ENCODE measurements around the gene MACROD2. TPM values are rescaled to one million over a fixed set of nuclear protein-coding genes. Genes with fewer than 3 reads are reported as not detected.

Gene MACROD2
- total RNA-seq, 1 donor from 2014 or later = 6.7 TPM

GRCh38 chr20:15673206-15673605 is 1677.9 kb downstream of the MACROD2 start:
- DNase-seq (ENCODE audit: extremely low spot score, unreplicated experiment) = no peak
- no peak for TF ChIP-seq CTCF (conservative IDR thresholded peaks at IDR 0.05)
- H3K9me3 Mint-ChIP-seq = peaks cover 14% of the 10 kb centered on the region
- no peaks in the 10 kb centered on the region for H3K27me3 Mint-ChIP-seq
- no peak overlapping the region for H3K27ac Mint-ChIP-seq
- no peaks in the 10 kb centered on the region for H3K36me3 Mint-ChIP-seq
- H3K4me1 Mint-ChIP-seq (ENCODE audit: unreplicated experiment) = peaks cover 22% of the 10 kb centered on the region
- no peak overlapping the region for H3K4me3 Mint-ChIP-seq

GRCh38 chr20:15674253-15675060 is 1679.1 kb downstream of the MACROD2 start:
- Mint-ChIP-seq H3K36me3 (no peaks in the 10 kb centered on the region), H3K27me3 (no peaks in the 10 kb centered on the region), H3K9me3 (peaks cover 10% of the 10 kb centered on the region), H3K4me1 (ENCODE audit: unreplicated experiment) (peaks cover 22% of the 10 kb centered on the region), H3K4me3 (no peak overlapping the region), H3K27ac (no peak overlapping the region)
- no peak for DNase-seq (ENCODE audit: extremely low spot score, unreplicated experiment)
- no peak for TF ChIP-seq CTCF (conservative IDR thresholded peaks at IDR 0.05)

GRCh38 chr20:15675061-15675514 is 1679.8 kb downstream of the MACROD2 start:
- Mint-ChIP-seq H3K9me3 (peaks cover 10% of the 10 kb centered on the region), H3K4me1 (ENCODE audit: unreplicated experiment) (peaks cover 22% of the 10 kb centered on the region), H3K36me3 (no peaks in the 10 kb centered on the region), H3K4me3 (no peak overlapping the region), H3K27ac (no peak overlapping the region), H3K27me3 (no peaks in the 10 kb centered on the region)
- DNase-seq (ENCODE audit: extremely low spot score, unreplicated experiment) = no peak
- no peak for TF ChIP-seq CTCF (conservative IDR thresholded peaks at IDR 0.05)

- Mint-ChIP-seq H3K27me3 (no peaks in the 10 kb centered on the region), H3K4me1 (ENCODE audit: unreplicated experiment) (peaks cover 22% of the 10 kb centered on the region), H3K4me3 (no peak overlapping the region), H3K9me3 (peaks cover 9% of the 10 kb centered on the region), H3K36me3 (no peaks in the 10 kb centered on the region), H3K27ac (no peak overlapping the region)
- no peak for TF ChIP-seq CTCF (conservative IDR thresholded peaks at IDR 0.05)
- no peak for DNase-seq (ENCODE audit: extremely low spot score, unreplicated experiment)
These were observed 1680.6 kb downstream of the MACROD2 start for GRCh38 chr20:15675813-15676484.

- H3K27me3 Mint-ChIP-seq = no peaks in the 10 kb centered on the region
These were observed 1681.5 kb downstream of the MACROD2 start for GRCh38 chr20:15676815-15677214.

More at GRCh38 chr20:15676815-15677214, 1681.5 kb downstream of the MACROD2 start:
- H3K4me3 Mint-ChIP-seq = no peak overlapping the region
- H3K4me1 Mint-ChIP-seq (ENCODE audit: unreplicated experiment) = peaks cover 22% of the 10 kb centered on the region
- H3K27ac Mint-ChIP-seq = no peak overlapping the region
- H3K36me3 Mint-ChIP-seq = no peaks in the 10 kb centered on the region
- DNase-seq (ENCODE audit: extremely low spot score, unreplicated experiment) = no peak
- no peak for TF ChIP-seq CTCF (conservative IDR thresholded peaks at IDR 0.05)
- peaks cover 8% of the 10 kb centered on the region for H3K9me3 Mint-ChIP-seq
